Spleen (tissue), 7 donors: Measurements from ENCODE around the gene BMX.

Source experiments
- CTCF ChIP-seq, 11 experiments: fragments of 200-600 bp in 7 of 11; fragments of 450-650 bp in 4 of 11; sonication (generic) in 4 of 11; IDR thresholded peaks in 8 of 11; conservative IDR thresholded peaks in 3 of 11; 1 replicate in 7 of 11; 2 replicates in 4 of 11; pipeline versions ENCODE4 v1.4.0 to v1.8.0; 2016 to 2021; ENCODE audit warnings: antibody characterized with exemption in 11 of 11, inconsistent platforms in 4 of 11, mild to moderate bottlenecking in 1 of 11
- POLR2A ChIP-seq, 3 donors: fragments of 450-650 bp; IDR thresholded peaks; one replicate each; pipeline ENCODE4 v1.5.1; 2017; ENCODE audit warnings: antibody characterized with exemption in 3 of 3, mild to moderate bottlenecking in 1 of 3
- POLR2AphosphoS5 ChIP-seq, 3 donors: sonication (generic); formaldehyde crosslinking; IDR thresholded peaks; one replicate each; pipeline ENCODE4 v1.5.1; 2017; ENCODE audit warnings: antibody characterized with exemption in 3 of 3
- donor health status: DM: no; HTN: no; CAD: no; lungs with moderate emphysema.
- donor health status: DM: no; HTN: no; CAD: no.
- donor health status: DM: no; HTN: no; CAD: no.

GRCh38 chrX:15567267-15567666 lies 66.7 kb downstream of the BMX start:
- TF ChIP-seq POLR2A (IDR thresholded peaks at IDR 0.05) (no peak), CTCF (IDR thresholded peaks at IDR 0.05 in 8 of 11, conservative IDR thresholded peaks at IDR 0.05 in 3 of 11) (no peak), POLR2AphosphoS5 (IDR thresholded peaks at IDR 0.05) (no peak)
